Activated T-helper 1 cell treated with Interleukin-2 at 50 U/mL for 16 hours (primary cell): ENCODE data around the gene CCL1.

Experiments used
- DNase-seq: peaks from one replicate; pipeline ENCODE4 v3.0.0-alpha.2; 2020; ENCODE audit warnings: low read depth

Gene CCL1

DNA sequence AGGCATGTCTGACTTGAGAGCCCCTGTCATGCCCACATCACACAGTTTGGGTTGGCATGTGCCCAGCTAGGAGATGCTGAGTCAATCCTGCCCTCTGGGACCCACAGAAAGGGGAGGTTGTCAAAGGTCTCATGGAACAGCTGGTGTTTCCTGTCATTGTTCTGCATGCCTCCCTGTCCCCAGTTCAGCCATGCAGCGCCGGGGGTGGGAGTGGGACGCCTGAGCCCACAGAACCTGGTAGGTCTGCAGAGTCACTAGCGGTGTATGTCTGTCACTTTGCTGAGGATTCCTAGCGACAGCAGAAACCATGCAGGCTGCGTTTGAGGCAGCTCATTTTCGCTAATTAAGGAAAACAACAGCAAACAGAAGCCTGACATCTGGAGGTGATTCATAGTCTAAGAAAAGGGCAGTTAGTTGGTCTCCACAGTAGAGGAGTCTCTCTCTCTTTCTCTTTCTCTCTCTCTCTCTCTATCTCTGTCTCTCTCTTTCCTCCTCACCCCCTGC lies 19.6 kb upstream of the CCL1 start:
- DNase-seq = no peak

DNA sequence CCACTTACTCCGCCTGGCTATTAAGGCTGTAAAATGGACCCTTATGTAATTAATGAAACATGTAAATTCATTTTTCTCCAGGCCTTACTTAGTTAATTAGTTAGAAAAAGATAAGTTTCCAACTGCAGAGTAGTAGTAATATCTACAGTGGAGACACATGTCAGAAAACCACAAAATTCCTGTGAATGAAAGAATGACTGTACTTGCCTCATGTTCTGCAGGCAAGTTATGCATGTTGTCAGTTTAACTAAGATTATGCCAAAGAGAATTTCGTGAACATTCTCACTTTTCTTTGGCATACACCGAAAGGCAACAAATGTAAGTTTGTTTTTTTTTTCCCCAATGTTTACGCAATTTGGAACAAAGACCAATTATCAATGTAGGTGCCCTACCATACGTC lies 16.8 kb upstream of the CCL1 start:
- no peak for DNase-seq

- no peak for DNase-seq
Observed at GRCh38 chr17:34378664-34379101, 15.7 kb upstream of the CCL1 start.

DNA sequence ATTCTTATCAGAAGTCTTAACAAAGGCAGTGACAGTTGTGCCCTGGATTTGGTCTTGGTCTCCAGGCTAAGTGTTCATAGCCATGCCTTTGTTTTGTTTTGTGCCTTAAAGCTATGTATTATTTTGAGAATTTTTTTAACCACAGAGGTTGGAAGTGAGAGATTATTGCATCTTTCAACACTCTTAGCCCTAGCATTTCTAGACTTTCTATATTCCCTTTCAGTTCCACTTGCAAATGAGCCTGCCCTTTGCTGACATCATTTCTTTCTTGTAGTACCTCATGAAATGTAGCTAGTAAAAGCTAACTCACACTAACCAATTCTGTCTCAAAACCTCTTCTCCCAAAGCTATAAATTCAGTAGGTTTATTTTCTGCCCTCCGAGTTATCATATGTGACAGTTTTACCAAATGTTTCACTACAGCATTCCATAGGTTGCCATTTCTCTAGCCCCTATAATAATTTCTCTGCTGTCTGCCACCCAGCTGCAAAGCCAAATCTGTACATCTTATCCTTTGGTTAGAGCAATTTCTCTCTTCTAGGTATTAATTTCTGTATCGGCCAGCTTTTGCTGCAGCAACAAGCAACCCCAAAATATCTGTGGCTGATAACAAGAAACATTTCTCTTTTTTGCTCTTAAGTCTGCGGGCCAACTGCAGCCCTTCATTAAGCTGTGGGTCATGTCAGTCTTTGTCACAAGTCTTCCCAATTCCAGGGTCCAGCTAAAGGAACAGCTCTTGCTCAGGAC lies 14.2 kb upstream of the CCL1 start:
- no peak for DNase-seq

- no peak for DNase-seq
Observed at GRCh38 chr17:34375426-34375997, 12.5 kb upstream of the CCL1 start.

GRCh38 chr17:34374457-34374856 lies 11.4 kb upstream of the CCL1 start:
- DNase-seq = no peak

- no peak for DNase-seq
Observed at GRCh38 chr17:34371405-34372100, 8.5 kb upstream of the CCL1 start.

DNA sequence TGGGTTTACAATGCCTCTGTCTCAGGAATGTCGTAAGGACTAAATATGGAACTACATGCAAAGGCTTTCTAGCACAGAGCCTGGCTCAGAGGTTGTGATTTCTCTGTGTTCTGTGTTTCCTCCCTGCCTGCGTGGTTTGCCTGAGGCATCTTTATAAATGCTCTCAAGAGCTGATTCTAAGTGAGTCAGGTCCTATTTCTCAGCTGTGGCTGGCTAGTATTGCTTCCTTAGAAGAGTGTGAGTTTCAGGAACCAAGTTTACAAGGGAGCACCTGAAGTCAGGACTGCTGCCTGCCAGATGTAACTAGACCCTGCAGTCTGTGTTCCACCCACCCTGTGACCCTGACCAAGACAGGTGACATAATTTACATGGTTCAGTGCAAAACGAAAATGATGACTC lies 8.0 kb upstream of the CCL1 start:
- DNase-seq = no peak

GRCh38 chr17:34370376-34370996 lies 7.5 kb upstream of the CCL1 start:
- no peak for DNase-seq

GRCh38 chr17:34369571-34369970 lies 6.5 kb upstream of the CCL1 start:
- DNase-seq = no peak

GRCh38 chr17:34368946-34369500 lies 6.0 kb upstream of the CCL1 start:
- DNase-seq = no peak

- no peak for DNase-seq
Observed at GRCh38 chr17:34368196-34368945, 5.3 kb upstream of the CCL1 start.

- no peak for DNase-seq
Observed at GRCh38 chr17:34367486-34368195, 4.6 kb upstream of the CCL1 start.

DNA sequence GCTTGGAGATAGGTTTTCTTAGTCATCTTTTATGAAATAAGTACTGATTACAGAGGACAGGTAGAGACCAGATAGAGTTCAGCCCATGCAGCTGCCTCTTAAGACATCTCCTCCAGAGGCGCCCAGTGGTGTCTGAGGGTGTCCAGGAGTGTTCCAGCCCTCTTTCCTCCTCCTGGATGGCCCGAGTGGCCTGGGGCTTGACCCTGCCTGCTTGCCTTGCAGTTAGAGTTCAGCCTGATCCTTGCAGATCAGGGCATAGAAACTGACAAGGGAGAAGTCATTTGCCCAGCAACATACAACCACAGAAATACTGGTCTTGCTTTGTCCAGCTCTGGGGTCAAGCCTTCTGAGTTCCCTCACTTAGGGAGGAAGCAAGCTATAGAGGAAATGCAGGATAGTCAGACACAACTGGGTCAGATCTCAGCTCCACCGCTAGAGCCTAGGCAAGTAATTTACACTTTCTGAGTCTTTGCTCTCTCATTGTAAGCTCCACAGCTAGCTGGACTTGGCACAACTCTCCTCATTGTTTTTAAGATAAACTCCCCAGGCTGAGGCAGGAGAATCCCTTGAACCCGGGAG lies 3.6 kb upstream of the CCL1 start:
- no peak for DNase-seq

DNA sequence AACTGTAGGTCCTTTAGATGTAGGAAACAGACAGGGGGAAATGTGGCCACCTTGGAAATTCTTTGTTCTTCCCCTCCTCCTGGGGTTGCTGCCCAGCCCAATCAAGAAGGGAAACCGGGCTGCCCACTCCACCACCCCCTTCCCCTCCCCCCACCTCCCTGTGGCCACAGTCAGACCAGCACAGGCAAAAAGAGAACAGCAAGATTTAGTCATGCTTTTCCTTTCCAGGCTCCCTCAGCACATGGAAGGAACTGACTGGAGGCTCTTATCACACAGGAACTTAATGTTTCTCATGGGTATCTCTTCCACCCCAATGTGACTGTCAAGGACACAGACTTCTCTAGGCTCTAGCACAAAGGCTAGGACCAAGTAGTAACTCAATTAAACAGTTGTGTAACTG lies 3.0 kb upstream of the CCL1 start:
- no peak for DNase-seq

DNA sequence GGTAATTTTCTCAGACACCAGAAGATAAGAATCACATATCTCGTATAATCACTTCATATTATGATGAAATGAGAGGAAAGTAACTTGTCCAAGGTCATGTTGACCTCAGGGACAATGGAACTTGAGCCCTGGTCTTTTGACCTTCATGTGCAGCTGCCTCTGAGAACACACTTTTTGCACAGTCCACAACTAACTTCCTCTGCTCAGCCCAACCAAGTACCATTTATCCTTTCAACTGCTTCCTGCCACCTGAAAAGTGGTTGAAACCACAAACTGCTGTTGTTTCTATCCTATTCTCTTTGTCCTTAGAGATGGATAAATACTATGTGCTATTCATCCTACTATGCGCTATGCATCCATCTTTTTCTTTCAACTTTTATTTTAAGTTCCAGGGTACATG lies 2.3 kb upstream of the CCL1 start:
- no peak for DNase-seq

DNA sequence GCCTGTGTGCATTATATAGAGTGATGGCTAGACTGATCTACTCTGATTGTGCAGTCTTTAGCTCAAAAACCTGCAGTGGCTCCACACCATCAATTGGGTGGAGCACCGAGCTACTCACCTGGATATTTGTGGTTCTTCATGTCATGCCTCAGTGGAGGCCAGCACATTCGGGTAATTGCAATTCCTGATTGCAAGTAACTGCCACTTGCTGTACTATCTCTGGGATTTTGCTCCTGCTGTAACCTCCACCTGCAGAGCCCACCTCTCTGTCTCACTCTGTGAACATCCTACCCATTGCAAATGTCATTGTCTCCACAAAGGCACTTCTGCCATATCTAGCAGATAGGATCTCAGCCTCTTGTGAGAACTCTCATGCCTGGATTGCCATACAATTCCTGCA lies 1.7 kb upstream of the CCL1 start:
- DNase-seq = no peak

GRCh38 chr17:34361478-34362061 lies 1.5 kb downstream of the CCL1 start:
- DNase-seq = peak; percentile 13

- no peak for DNase-seq
Observed at GRCh38 chr17:34360601-34361270, 2.3 kb downstream of the CCL1 start.

- no peak for DNase-seq
Observed at GRCh38 chr17:34358631-34359030, 4.4 kb downstream of the CCL1 start.
